Stimulated activated CD8-positive, alpha-beta memory T cell treated with anti-CD3 and anti-CD28 coated beads, Interleukin-15, amount 100 ng/mL, for 4 hours (primary cell): ENCODE results near the gene PTGIR.

Experiments used
- DNase-seq, 2 donors: peaks; one replicate each; pipeline ENCODE4 v3.0.0-alpha.2; 2020; ENCODE audit warnings: low read depth in 2 of 2

The PTGIR gene

DNA sequence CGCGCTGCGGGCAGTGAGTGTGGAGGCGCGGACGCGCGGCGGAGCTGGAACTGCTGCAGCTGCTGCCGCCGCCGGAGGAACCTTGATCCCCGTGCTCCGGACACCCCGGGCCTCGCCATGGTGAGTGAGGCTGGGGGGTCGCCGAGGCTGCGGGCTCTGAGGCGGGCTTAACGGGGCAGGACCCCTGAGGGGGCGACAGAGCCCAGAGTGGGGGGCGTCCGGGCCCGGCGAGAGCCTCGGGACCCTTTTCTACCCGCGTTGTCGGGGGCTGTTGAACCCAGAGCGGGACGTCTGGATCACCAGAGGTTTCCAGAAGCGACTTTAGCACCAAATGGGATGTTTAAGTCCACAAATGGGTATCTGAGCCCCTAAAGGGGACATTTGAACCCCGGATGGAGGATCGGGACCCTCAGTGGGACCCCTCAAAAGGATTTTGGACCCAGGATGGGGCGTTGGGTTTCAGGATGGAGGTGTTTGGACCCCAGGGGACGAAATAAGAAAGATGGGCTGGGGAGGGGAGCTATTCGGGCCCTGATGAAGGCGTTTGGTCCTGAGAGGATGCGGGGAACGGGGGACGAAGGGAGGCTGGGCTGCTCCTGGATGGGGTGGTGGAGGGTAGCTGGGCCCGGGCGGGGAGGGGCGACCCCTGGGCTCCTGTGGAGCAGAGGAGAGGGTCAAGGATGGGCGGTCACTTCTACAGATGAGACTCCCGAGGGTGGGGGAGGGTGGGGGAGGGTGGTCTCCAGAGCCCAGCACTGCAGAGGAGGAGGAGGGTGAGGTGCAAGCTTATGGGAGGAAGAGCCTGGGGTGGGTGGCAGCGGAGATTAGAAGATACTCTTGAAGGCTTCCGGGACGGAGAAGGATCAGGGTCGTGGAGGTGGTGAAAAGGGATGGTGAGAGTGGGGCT lies 23.3 kb downstream of the PTGIR start, which contains the start of gene CALM3:
Gene CALM3 (plus strand): TSS at position 13 of the 907 bp plus-strand sequence. CDS start 105 bp downstream, at position 118.
- DNase-seq: no peak

DNA sequence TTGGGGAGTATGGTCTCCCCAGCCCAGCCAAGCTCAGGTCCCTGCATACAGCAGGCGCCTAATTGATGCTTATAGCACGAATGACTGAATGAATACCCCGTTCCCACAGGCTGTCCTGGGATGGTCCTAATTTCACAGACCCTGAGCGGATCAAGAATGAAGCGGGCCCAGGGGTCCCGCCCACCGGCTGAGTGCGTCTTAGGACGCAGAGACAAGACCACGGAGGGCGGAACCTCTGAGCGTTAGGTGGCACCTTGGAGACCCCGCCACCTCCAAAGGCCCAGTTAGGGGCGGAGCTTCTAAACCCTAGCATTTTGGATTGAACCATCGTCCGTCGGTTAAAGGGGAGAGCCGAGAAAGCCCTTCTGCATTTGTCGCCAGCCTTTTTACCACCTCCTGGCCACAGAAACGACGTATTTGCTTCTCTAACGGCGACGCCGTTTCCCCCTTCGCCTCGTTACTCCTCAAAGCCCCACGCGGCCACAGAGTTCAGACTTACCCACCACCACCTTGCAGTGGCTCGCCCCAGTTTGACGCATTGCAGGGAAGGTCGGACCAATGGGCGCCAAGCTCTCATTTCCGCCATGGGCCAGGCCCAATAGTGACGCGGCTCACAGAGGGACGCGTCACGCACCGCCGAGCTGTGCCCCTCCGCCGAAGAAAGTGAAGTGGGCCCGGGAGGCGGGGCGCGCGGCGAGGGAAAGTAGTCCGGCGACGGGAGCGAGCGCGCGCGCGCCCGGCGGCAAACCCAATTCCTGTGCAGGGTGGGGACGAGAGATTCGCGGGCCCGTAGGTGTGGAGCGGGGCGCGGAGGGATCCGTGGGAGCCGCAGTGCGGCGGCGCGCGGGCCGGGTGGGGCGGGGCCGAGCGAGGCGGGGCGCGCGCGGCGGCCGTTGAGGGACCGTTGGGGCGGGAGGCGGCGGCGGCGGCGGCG lies 24.2 kb downstream of the PTGIR start:
- DNase-seq: peak; percentile 91 to 92

DNA sequence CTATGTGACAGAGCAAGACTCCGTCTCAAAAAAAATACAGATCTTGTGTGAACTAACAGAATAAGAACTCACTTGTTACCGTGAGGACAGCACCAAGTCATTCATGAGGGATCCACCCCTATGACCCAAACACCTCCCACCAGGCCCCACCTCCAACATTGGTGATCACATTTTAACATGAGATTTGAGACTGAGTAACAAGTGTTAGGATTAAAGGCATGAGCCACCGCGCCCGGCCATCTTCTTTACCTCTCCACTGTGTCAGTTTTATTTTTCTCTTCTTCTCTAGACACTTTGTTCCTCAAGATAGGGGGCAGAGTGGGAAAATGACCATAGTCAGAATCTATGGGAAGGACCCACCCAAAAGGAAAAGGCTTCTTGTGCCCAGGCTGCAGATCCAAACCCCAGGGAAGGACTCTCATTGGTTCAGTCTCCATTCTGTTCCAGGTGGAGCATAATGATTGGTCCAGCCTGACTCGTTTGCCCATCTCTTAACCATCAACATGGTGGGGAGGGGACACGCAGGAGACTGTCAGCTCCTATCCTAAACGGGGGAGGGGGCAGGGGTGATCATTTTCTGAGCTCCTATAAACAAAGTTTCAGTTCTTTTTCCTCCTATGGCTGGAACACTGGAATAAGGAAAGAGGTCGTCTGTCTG lies 25.0 kb downstream of the PTGIR start:
- no peak for DNase-seq

DNA sequence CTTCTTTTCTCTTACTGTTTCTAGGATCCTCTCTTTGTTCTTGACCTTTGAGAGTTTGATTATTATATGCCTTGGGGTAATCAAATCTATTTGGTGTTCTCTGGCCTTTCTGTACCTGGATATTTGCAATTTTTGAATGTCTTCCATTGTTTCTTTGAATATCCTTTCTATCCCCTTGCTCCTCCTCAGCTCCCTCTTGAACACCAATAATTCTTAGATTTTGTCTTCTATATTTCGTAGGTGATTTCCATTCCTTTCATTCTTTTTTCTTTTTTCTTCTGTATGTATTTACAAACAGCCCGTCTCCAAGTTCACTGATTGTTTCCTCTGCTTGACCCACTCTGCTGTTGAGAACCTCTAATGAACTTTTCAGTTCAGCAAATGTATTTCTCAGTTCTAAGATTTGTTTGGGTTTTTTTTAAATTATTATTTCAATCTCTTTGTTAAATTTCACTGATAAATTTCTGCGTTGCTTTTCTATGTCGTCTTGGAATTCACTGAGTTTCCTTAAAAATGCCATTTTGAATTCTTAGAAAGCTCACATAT lies 26.4 kb downstream of the PTGIR start:
- DNase-seq: no peak

DNA sequence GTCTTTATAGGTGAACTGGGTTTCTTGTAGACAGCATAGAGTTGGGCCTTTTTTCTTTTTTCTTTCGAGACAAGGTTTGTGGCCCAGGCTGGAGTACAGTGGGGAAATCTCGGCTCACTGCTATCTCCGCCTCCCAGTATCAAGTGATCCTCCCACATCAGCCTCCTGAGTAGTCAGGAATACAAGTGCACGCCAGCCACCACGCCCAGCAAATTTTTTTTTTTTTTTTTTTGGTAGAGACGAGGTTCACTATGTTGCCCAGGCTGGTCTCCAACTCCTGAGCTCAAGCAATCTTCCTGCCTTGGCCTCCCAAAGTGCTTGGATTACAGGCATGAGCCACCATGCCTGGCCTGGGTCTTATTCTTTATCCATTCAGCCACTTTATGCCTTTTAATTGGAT lies 28.9 kb downstream of the PTGIR start:
- no peak for DNase-seq

DNA sequence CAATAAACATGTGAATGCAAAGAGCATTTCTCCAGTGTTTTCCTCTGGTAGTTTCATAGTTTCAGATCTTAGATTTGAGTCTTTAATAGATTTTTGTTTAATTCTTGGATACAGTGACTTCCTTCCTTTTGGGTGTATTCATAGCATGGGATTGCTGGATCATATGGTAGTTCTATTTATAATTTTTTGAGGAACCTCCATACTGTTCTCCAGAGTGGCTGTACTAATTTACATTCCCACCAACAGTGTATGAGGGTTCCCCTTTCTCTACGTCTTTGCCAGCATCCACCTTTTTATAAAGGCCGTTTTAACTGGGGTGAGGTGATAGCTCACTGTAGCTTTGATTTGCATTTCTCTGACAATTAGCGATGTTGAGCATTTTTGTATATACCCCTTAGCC lies 33.0 kb downstream of the PTGIR start:
- DNase-seq: no peak

DNA sequence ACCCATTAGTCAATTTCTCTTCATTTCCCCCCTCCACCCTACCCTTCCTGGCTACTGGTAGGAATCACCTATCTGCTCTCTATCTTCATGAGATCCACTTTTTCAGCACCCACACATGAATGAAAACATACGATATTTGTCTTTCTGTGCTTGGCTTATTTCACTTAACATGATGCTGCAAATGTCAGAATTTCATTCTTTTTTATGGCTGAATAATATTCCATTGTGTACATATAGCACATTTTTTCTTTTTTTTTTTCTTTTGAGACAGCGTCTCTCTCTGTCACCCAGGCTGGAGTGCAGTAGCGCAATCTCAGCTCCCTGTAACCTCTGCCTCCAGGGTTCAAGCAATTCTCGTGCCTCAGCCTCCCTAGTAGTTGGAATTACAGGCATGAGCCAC lies 33.6 kb downstream of the PTGIR start:
- no peak for DNase-seq

DNA sequence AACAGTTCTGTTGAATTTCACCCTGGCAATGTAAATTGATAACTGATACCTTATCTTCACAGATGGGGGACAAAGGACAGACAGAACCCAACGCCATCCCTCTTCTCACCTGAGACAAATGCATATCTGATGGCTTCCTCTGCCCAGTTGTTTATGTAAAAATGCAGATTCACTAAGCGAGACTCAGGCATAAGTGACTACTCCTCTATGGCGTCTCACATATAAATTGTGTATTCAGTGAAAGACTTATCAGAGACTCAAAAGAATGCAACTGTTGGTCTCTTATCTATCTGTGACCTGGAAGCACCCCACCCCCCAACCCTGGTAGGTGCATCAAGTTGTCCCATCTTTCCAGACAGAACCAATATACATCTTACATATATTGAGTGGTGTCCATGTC lies 37.0 kb downstream of the PTGIR start:
- DNase-seq: no peak

DNA sequence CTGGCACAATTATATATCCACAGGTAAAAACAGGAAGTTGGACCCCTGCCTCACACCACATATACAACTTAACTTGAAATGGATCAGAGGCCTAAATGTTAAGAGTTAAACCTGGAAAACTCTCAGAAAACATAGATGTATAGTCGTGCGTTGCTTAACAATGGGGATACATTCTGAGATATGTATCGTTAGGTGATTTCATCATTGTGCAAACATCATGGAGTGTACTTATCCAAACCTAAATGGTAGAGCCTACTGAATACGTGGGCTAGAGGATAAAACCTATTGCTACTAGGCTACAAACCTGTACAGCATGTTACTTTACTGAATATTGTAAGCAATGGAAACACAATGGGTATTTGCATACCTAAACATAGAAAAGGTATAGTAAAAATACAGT lies 38.6 kb downstream of the PTGIR start:
- no peak for DNase-seq

DNA sequence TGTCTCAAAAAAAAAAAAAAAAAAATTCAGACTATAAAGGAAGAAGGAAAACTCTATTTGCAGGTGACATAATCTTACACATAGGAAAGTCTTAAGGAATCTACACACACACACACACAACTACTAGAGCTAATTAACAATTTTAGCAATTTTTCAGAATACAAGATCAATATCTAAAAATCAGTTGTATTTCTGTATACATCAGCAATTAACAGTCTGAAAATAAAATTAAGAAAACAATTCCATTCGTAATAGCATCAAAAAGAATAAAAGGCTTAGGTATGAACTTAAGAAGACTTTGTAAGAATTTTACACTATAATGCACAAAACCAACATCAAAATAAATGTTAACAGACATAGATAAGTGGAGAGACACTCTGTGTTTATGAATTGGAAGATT lies 39.4 kb downstream of the PTGIR start:
- no peak for DNase-seq

DNA sequence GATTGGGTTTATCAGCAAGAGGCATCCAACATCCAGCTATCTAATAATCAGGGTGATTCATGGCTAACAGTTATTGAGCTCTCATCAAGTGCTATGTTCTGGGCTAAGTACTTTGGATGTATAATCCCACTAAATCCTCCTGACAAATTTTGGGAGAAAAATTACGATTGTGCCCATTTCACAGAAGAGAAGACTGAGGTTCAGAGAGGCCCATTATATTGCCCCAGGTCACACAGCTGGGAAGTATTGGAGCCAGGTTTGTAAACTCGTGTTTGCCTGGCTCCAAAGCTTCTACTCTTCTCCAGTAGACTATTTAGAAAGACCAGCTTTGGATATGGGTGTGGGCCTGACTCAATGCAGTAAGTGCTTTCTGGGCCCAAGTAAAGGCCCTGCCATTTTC lies 44.6 kb downstream of the PTGIR start:
- DNase-seq: no peak

DNA sequence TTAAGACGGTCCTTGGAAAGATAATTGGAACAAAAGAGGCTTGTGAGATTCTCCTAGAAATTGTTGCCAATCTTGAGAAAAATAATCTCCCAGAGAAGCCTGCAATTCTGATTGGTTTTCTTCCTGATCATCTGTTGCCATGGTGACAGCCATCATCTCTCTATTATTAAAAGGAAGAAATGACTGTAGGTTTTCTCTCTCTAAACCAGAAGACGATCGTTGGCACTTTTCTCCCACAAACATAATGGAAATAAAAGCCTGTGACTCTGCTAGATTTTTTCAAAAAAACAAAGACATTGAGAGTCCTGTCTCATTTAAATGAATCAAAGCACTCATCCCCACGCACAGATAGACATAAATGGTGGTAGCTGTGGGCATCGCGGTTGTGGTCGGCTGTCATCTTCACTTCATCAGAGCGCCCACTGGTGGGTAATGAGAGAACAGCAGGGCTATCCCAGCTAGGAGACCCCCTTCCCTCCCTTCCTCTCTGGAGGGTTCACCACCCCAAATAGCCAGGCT lies 45.5 kb downstream of the PTGIR start:
- no peak for DNase-seq

DNA sequence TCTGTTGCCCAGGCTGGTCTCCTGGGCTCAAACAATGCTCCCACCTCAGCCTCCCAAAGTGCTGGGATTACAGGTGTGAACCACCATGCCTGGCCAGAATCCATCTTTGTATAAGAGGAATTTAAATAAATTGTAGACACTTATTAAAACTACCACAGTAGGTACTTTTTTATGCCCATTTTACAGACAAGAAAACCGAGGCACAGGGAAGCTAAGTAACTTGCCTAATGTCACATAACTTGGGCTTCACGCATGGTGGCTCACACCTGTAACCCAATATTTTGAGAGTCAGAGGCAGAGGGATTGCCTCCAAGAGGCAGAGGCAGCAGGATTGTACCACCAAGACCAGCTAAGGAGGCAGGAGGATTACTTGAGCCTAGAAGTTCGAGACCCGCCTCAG lies 46.4 kb downstream of the PTGIR start:
- no peak for DNase-seq

DNA sequence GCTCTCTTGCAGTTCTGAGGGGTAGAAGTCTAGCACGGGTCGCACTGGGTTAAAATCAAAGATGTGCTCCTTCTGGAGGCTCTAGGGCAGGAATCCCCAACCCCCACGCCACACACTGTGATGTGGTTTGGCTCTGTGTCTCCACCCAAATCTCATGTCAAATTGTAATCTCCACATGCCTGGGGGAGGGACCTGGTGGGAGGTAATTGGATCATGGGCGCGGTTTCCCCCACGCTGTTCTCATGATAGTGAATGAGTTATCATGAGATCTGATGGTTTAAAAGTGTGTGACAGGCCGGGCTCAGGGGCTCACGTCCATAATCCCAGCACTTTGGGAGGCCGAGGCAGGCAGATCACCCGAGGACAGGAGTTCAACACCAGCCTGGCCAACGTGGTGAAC lies 50.4 kb downstream of the PTGIR start:
- peak in 1 of 2 donors; percentile 23 for DNase-seq

DNA sequence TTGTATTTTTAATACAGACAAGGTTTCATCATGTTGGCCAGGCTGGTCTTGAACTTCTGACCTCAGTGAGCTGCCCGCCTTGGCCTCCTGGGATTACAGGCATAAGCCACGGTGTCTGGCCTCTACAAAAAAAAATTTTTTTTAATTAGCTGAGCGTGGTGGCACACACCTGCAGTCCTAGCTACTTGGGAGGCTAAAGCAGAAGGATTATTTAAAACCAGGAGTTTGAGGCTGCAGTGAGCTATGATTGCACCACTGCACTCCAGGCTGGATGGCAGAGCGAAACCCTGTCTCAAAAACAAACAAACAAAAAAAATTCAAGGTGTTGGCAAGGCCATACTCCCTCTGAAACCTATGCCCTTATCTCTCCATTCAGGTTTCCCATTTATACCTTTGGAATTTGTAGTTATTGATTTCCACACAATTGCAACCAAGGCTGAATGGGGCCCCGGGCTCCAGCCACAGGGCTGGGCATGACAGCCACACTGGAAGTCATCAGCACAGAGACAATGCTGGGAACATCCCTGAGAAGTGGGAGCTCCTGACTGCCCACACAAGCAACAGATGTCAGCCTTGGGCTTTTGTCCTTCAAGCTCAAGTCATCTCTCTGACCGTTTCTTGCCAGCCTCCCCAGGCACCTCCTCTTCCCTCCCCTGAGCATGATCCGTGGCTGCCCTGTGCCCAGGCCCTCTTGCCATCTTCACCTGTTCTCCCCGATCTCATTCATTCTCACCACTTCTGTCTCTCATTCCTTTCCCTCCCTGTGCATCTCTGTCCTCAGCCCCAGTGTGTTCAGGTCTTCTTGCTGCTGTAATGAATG lies 51.0 kb downstream of the PTGIR start:
- DNase-seq: no peak

DNA sequence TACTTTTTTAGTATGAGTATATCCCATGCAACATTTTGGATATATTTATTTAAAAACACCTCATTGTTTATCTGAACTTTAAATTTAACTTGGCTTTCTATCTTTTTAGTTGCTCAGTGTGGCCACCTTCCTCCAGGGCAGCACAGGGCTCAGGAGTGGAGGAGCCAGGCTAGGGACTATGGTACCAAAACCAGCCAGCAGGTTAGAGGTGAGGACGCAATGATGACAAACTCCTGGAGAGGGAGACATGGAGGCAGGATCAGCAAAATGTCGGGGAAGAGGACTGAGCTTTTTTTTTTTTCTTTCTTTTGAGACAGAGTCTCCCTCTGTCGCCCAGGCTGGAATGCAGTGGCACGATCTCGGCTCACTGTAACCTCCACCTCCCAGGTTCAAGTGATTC lies 53.4 kb downstream of the PTGIR start:
- DNase-seq: no peak
